DOHH2 (cell line): Measurements from ENCODE around the gene STAT5B.
"Not testable (repeated sequence)": the region's sequence is repeated elsewhere in the genome, so short reads cannot be mapped to it uniquely, and the experiment has no call there.

Source experiments
- CTCF ChIP-seq: fragments of 200-600 bp; sonication (generic); IDR thresholded peaks from one replicate; pipeline ENCODE4 v1.5.1; 2014; ENCODE audit warnings: antibody characterized with exemption, mild to moderate bottlenecking, low read depth, low read length; ENCODE audit not compliant: poor library complexity, severe bottlenecking
- EZH2phosphoT487 ChIP-seq: fragments of 200-600 bp; sonication (generic); IDR thresholded peaks from 2 replicates; pipeline ENCODE4 v1.6.1; 2017; ENCODE audit warnings: borderline replicate concordance, mild to moderate bottlenecking, antibody characterized with exemption, low read length, moderate library complexity, mixed read lengths

- not testable (repeated sequence) for TF ChIP-seq CTCF, EZH2phosphoT487
These were observed 23.2 kb upstream of the STAT5B start for GRCh38 chr17:42299361-42299760.
